VCaP (cell line): ENCODE data around the gene ATRN.

Source experiments
- H3K27ac ChIP-seq: fragments of 450-650 bp; 2 replicates; pipeline ENCODE4 v1.5.1; 2017
- CTCF ChIP-seq: fragments of 450-650 bp; conservative IDR thresholded peaks from 2 replicates; pipeline ENCODE4 v1.5.1; 2017; ENCODE audit warnings: mild to moderate bottlenecking, moderate library complexity

ATRN gene

GRCh38 chr20:3681352-3681930 lies 210.6 kb downstream of the ATRN start:
- TF ChIP-seq CTCF = no peak
- peak overlapping the region; percentile 24; the same call in 1 of the 2 replicates for H3K27ac ChIP-seq

GRCh38 chr20:3681931-3682781 lies 211.3 kb downstream of the ATRN start, which contains the start of gene ADAM33:
ADAM33 (minus strand) TSS chr20:3682010; CDS start chr20:3682004, 6 bp downstream.
- H3K27ac ChIP-seq = peak within 1 kb of the TSS; percentile 24; the same call in 1 of the 2 replicates
- no peak for TF ChIP-seq CTCF

- TF ChIP-seq CTCF = no peak
- no peak overlapping the region for H3K27ac ChIP-seq
Measured at GRCh38 chr20:3685341-3685740, 214.5 kb downstream of the ATRN start.

- no peak overlapping the region for H3K27ac ChIP-seq
- no peak for TF ChIP-seq CTCF
Measured at GRCh38 chr20:3686421-3686820, 215.6 kb downstream of the ATRN start.

GRCh38 chr20:3686867-3687321 lies 216.1 kb downstream of the ATRN start:
- TF ChIP-seq CTCF = no peak
- no peak overlapping the region for H3K27ac ChIP-seq

GRCh38 chr20:3687655-3688054 lies 216.8 kb downstream of the ATRN start:
- TF ChIP-seq CTCF = no peak
- H3K27ac ChIP-seq = no peak overlapping the region

- TF ChIP-seq CTCF = no peak
- no peak overlapping the region for H3K27ac ChIP-seq
Measured at GRCh38 chr20:3689978-3690377, 219.2 kb downstream of the ATRN start.
